SK-N-SH (cell line): ENCODE data around the gene CCDC107. TPM values are rescaled to one million over a fixed set of nuclear protein-coding genes. Genes with fewer than 3 reads are reported as not detected.

Source experiments
- CTCF ChIA-PET: fragments of 300-600, 350-600 bp; formaldehyde crosslinking; extraction: SDS; loops from one replicate; lab custom pipeline; 2021; lab: Yijun Ruan, JAX
- POLR2A ChIA-PET: fragments of 350-600 bp; sonication (Branson Sonifier 250); formaldehyde crosslinking; extraction: SDS; loops from one replicate; lab custom pipeline; 2020; ENCODE audit warnings: antibody characterized with exemption, inconsistent platforms; lab: Yijun Ruan, JAX
- DNase-seq: peaks from one replicate; pipeline ENCODE4 v3.0.0; 2012
- H2AFZ ChIP-seq: fragments of 200-600 bp; sonication (generic); 2 replicates; pipeline ENCODE4 v1.8.1; 2016; ENCODE audit warnings: antibody characterized with exemption, mild to moderate bottlenecking, low read depth
- H3F3A ChIP-seq: fragments of 200-600 bp; sonication (generic); replicated peaks from 2 replicates; pipeline ENCODE3; 2016; ENCODE audit warnings: antibody characterized with exemption, mild to moderate bottlenecking; ENCODE audit not compliant: insufficient read depth
- H3K27ac ChIP-seq, 2 experiments: fragments of 200-500 bp in 1 of 2; fragments of 200-600 bp in 1 of 2; sonication (Bioruptor generic) in 1 of 2; sonication (generic), shearing (Covaris generic) in 1 of 2; 2 replicates each; pipeline versions ENCODE4 v1.5.1 to v1.6.1; 2014 to 2016; ENCODE audit warnings: low read depth in 2 of 2, inconsistent platforms in 1 of 2, low read length in 1 of 2, mild to moderate bottlenecking in 1 of 2, mixed read lengths in 1 of 2
- H3K27me3 ChIP-seq: fragments of 200-600 bp; sonication (generic), shearing (Covaris generic); 2 replicates; pipeline ENCODE4 v1.6.1; 2016; ENCODE audit warnings: mixed run types; ENCODE audit not compliant: insufficient read depth
- H3K36me3 ChIP-seq, 2 experiments: fragments of 200-500 bp in 1 of 2; fragments of 200-600 bp in 1 of 2; sonication (Bioruptor generic) in 1 of 2; sonication (generic) in 1 of 2; replicated peaks in 1 of 2; 2 replicates each; pipeline versions ENCODE3 to v1.5.1; 2014 to 2016; ENCODE audit warnings: low read length in 1 of 2, mild to moderate bottlenecking in 1 of 2; ENCODE audit not compliant: insufficient read depth in 2 of 2, control insufficient read depth in 1 of 2
- H3K4me1 ChIP-seq, 2 experiments: fragments of 200-500 bp in 1 of 2; fragments of 200-600 bp in 1 of 2; sonication (Bioruptor generic) in 1 of 2; sonication (generic), shearing (Covaris generic) in 1 of 2; 2 replicates each; pipeline versions ENCODE4 v1.5.1 to v1.6.1; 2014 to 2016; ENCODE audit warnings: low read depth in 1 of 2, low read length in 1 of 2, mixed run types in 1 of 2; ENCODE audit not compliant: insufficient read depth in 2 of 2, control insufficient read depth in 1 of 2
- H3K4me2 ChIP-seq: fragments of 200-600 bp; sonication (generic), shearing (Covaris generic); 2 replicates; pipeline ENCODE4 v1.6.1; 2017; ENCODE audit warnings: mixed run types
- H3K4me3 ChIP-seq, 2 experiments: fragments of 200-500 bp in 1 of 2; fragments of 200-600 bp in 1 of 2; sonication (Bioruptor generic) in 1 of 2; sonication (generic), shearing (Covaris generic) in 1 of 2; 2 replicates each; pipeline versions ENCODE4 v1.5.1 to v1.8.1; 2014 to 2016; ENCODE audit warnings: low read depth in 2 of 2, inconsistent platforms in 1 of 2, low read length in 1 of 2, mild to moderate bottlenecking in 1 of 2, mixed read lengths in 1 of 2, moderate library complexity in 1 of 2
- H3K79me2 ChIP-seq: fragments of 200-600 bp; sonication (generic); 2 replicates; pipeline ENCODE4 v1.8.1; 2017; ENCODE audit warnings: mild to moderate bottlenecking; ENCODE audit not compliant: insufficient read depth
- H3K9ac ChIP-seq: fragments of 200-600 bp; sonication (generic); 2 replicates; pipeline ENCODE4 v1.6.1; 2017; ENCODE audit warnings: mixed run types
- H3K9me2 ChIP-seq: fragments of 200-600 bp; sonication (generic); 2 replicates; pipeline ENCODE4 v1.6.1; 2017; ENCODE audit warnings: mixed run types
- H3K9me3 ChIP-seq: fragments of 200-600 bp; sonication (generic); 2 replicates; pipeline ENCODE4 v1.6.1; 2017; ENCODE audit warnings: mixed run types, mild to moderate bottlenecking, moderate library complexity
- H4K20me1 ChIP-seq: fragments of 200-600 bp; sonication (generic); 2 replicates; pipeline ENCODE4 v1.6.1; 2017; ENCODE audit warnings: mild to moderate bottlenecking, mixed run types; ENCODE audit not compliant: insufficient read depth
- EP300 ChIP-seq, 2 experiments: IDR thresholded peaks; 2 replicates each; pipeline versions ENCODE4 v1.4.0 to v1.6.1; 2012; ENCODE audit warnings: borderline replicate concordance in 1 of 2, low read depth in 1 of 2, low read length in 1 of 2
- FOXM1 ChIP-seq: IDR thresholded peaks from 2 replicates; pipeline ENCODE4 v1.4.0; 2012; ENCODE audit warnings: low read depth, mild to moderate bottlenecking
- GATA2 ChIP-seq: sonication (generic); formaldehyde crosslinking; IDR thresholded peaks from 2 replicates; pipeline ENCODE4 v1.5.0; 2020; ENCODE audit warnings: mild to moderate bottlenecking, missing genetic modification reagents
- NRF1 ChIP-seq: IDR thresholded peaks from 2 replicates; pipeline ENCODE4 v1.6.1; 2012; ENCODE audit warnings: low read depth, mild to moderate bottlenecking, low read length
- RFX5 ChIP-seq: IDR thresholded peaks from 2 replicates; pipeline ENCODE4 v1.6.1; 2012; ENCODE audit warnings: mild to moderate bottlenecking, improper control_type of control experiment, low read length
- TCF12 ChIP-seq: IDR thresholded peaks from 2 replicates; pipeline ENCODE4 v1.4.0; 2012
- TEAD4 ChIP-seq: IDR thresholded peaks from 2 replicates; pipeline ENCODE4 v1.4.0; 2012; ENCODE audit warnings: mild to moderate bottlenecking, borderline replicate concordance; ENCODE audit not compliant: insufficient read depth
- WGBS: methylation state at CpG from one replicate; pipeline ENCODE4 v1.1.6; 2017; ENCODE audit warnings: low lambda C conversion rate; 5-methylcytosine and 5-hydroxymethylcytosine counted together
- polyA plus RNA-seq, 3 experiments: library from polyadenylated mRNA; depleted of rRNA; stranded (reverse); fragments of >200 nt; gene quantifications; 2 replicates each; pipeline ENCODE4 v1.2.3, GENCODE V29; 2012
- TF ChIP-seq, protein P1 (sequence below): fragments of 200-600 bp; sonication (generic); IDR thresholded peaks from 2 replicates; pipeline ENCODE4 v1.6.1; 2017; ENCODE audit warnings: antibody characterized with exemption, mild to moderate bottlenecking, moderate library complexity
- TF ChIP-seq, protein P2 (sequence below): fragments of 150-350 bp; IDR thresholded peaks from 2 replicates; pipeline ENCODE4 v1.6.1; 2017; ENCODE audit warnings: antibody characterized with exemption, low read length, low read depth, borderline replicate concordance
- TF ChIP-seq, protein P3 (sequence below): fragments of 150-350 bp; IDR thresholded peaks from 2 replicates; pipeline ENCODE4 v1.6.1; 2016; ENCODE audit warnings: mild to moderate bottlenecking, low read depth, low read length

CCDC107 gene
- polyA plus RNA-seq, 1 of the 3 experiments (the other 2 are of a cell fraction), result 22.0 TPM

DNA sequence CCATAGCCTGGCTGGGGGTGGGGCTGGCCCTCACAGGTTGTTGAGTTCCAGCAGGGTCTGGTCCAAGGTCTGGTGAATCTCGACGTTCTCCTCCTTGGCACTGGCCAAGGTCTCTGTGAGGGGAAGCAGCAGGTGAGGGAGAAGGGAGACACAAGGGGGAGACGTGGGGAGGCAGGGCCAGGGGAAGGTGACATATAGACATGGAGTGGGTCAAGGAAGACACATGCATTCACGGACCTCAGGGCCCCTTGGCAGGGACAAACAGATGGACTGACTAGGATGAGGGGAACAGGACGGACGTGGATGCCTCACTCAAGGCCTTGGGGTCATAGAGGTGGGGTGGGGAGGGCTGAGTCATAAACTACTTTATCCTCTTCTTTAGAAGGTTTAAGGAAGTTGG lies 24.0 kb downstream of the CCDC107 start:
- 90% methylated on average over 6 of the region's 6 CpGs for WGBS
- Histone ChIP-seq H3F3A (peaks cover 50% of the 10 kb centered on the region), H3K79me2 (peaks cover 14% of the 10 kb centered on the region; the same call in 1 of the 2 replicates), H2AFZ (no peak overlapping the region), H3K9me3 (no peaks in the 10 kb centered on the region), H3K36me3 (peaks cover 27 to 34% of the 10 kb centered on the region in 2 experiments), H3K27ac (no peak overlapping the region), H3K4me3 (no peak overlapping the region), H3K4me1 (peaks cover 0 to 9% of the 10 kb centered on the region in 2 experiments; a peak in 1 of 4 replicates), H3K27me3 (no peaks in the 10 kb centered on the region), H4K20me1 (peaks cover 36% of the 10 kb centered on the region), H3K4me2 (no peak overlapping the region), H3K9ac (no peak overlapping the region), H3K9me2 (no peaks in the 10 kb centered on the region)
- no peak for DNase-seq
- no peak for TF ChIP-seq GATA2 (CRISPR knock-in tag)
- CTCF ChIA-PET, result interaction anchor here (2.4 kb wide), 1 partner anchor 15 kb away, joined by 20 read pairs; no protein-coding TSS in a partner anchor
- POLR2A ChIA-PET, result no interaction called here

GRCh38 chr9:35682520-35683315 lies 24.6 kb downstream of the CCDC107 start:
- Histone ChIP-seq H3K9me2 (no peaks in the 10 kb centered on the region), H4K20me1 (peaks cover 42% of the 10 kb centered on the region), H3K4me1 (peaks cover 0 to 14% of the 10 kb centered on the region in 2 experiments; a peak in 3 of 4 replicates), H3K4me2 (no peak overlapping the region), H3K9me3 (no peaks in the 10 kb centered on the region), H3K27ac (no peak overlapping the region), H3K9ac (no peak overlapping the region), H3K36me3 (peaks cover 27 to 35% of the 10 kb centered on the region in 2 experiments), H3K79me2 (peaks cover 21% of the 10 kb centered on the region; the same call in 1 of the 2 replicates), H3K27me3 (no peaks in the 10 kb centered on the region), H3F3A (peaks cover 50% of the 10 kb centered on the region), H2AFZ (no peak overlapping the region), H3K4me3 (no peak overlapping the region)
- POLR2A ChIA-PET, result interaction anchor here (0.8 kb wide), 1 partner anchor 24 kb away, joined by 3 read pairs; the partner anchor contains the start of gene CCDC107
- DNase-seq, result no peak
- CTCF ChIA-PET, result interaction anchor here (1.0 to 2.4 kb wide), 3 partner anchors 14 to 49 kb away, joined by 4 to 20 read pairs (median 6); partner anchors contain the start of gene TLN1
- no peak for TF ChIP-seq EP300 (IDR thresholded peaks at IDR 0.05; ENCODE audit: borderline replicate concordance in 1 of 2, low read depth in 1 of 2, low read length in 1 of 2)
- TF ChIP-seq RFX5, result no peak
- TF ChIP-seq NRF1, result no peak
- TF ChIP-seq, protein P1, sequence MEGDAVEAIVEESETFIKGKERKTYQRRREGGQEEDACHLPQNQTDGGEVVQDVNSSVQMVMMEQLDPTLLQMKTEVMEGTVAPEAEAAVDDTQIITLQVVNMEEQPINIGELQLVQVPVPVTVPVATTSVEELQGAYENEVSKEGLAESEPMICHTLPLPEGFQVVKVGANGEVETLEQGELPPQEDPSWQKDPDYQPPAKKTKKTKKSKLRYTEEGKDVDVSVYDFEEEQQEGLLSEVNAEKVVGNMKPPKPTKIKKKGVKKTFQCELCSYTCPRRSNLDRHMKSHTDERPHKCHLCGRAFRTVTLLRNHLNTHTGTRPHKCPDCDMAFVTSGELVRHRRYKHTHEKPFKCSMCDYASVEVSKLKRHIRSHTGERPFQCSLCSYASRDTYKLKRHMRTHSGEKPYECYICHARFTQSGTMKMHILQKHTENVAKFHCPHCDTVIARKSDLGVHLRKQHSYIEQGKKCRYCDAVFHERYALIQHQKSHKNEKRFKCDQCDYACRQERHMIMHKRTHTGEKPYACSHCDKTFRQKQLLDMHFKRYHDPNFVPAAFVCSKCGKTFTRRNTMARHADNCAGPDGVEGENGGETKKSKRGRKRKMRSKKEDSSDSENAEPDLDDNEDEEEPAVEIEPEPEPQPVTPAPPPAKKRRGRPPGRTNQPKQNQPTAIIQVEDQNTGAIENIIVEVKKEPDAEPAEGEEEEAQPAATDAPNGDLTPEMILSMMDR, result no peak
- TF ChIP-seq FOXM1, result no peak
- TF ChIP-seq TCF12, result no peak
- TF ChIP-seq, protein P2, sequence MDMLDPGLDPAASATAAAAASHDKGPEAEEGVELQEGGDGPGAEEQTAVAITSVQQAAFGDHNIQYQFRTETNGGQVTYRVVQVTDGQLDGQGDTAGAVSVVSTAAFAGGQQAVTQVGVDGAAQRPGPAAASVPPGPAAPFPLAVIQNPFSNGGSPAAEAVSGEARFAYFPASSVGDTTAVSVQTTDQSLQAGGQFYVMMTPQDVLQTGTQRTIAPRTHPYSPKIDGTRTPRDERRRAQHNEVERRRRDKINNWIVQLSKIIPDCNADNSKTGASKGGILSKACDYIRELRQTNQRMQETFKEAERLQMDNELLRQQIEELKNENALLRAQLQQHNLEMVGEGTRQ, result no peak
- TF ChIP-seq, protein P3, sequence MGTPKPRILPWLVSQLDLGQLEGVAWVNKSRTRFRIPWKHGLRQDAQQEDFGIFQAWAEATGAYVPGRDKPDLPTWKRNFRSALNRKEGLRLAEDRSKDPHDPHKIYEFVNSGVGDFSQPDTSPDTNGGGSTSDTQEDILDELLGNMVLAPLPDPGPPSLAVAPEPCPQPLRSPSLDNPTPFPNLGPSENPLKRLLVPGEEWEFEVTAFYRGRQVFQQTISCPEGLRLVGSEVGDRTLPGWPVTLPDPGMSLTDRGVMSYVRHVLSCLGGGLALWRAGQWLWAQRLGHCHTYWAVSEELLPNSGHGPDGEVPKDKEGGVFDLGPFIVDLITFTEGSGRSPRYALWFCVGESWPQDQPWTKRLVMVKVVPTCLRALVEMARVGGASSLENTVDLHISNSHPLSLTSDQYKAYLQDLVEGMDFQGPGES, result no peak
- TF ChIP-seq TEAD4, result no peak
- 95% methylated on average over 10 of the region's 10 CpGs for WGBS
